Osteoblast (primary cell): ENCODE measurements around the gene SMAD3. TPM values are rescaled to one million over a fixed set of nuclear protein-coding genes. Genes with fewer than 3 reads are reported as not detected.
A peak's percentile ranks its signal among the peaks of the same experiment; 100 is the strongest.

Experiments
- DNase-seq: peaks from one replicate; pipeline ENCODE4 v3.0.0; 2011; ENCODE audit warnings: low spot score, mixed read lengths; ENCODE audit not compliant: insufficient read length; ENCODE audit errors: missing footprints
- H2AFZ ChIP-seq: 2 replicates; pipeline ENCODE4 v1.6.0; 2011; ENCODE audit warnings: mild to moderate bottlenecking, low read length
- H3K27ac ChIP-seq: 2 replicates; pipeline ENCODE4 v1.5.1; 2011; ENCODE audit warnings: mild to moderate bottlenecking, low read depth, low read length, moderate library complexity
- H3K27me3 ChIP-seq: 2 replicates; pipeline ENCODE4 v1.6.0; 2012; ENCODE audit warnings: mild to moderate bottlenecking, control low read depth, inconsistent platforms, low read length, moderate library complexity; ENCODE audit not compliant: insufficient read depth
- H3K36me3 ChIP-seq: 2 replicates; pipeline ENCODE4 v1.5.1; 2011; ENCODE audit warnings: mild to moderate bottlenecking, low read length, control low read depth, moderate library complexity; ENCODE audit not compliant: insufficient read depth
- H3K4me1 ChIP-seq: 2 replicates; pipeline ENCODE4 v1.5.1; 2011; ENCODE audit warnings: mild to moderate bottlenecking, low read length, control low read depth, moderate library complexity; ENCODE audit not compliant: insufficient read depth
- H3K4me2 ChIP-seq: 2 replicates; pipeline ENCODE4 v1.6.0; 2011; ENCODE audit warnings: mild to moderate bottlenecking, low read length; ENCODE audit not compliant: insufficient read depth
- H3K4me3 ChIP-seq: fragments of 200-600 bp; sonication (generic); 3 replicates; pipeline ENCODE4 v1.5.1; 2012; ENCODE audit warnings: mild to moderate bottlenecking, low read length, inconsistent platforms; ENCODE audit not compliant: insufficient read depth
- H3K79me2 ChIP-seq: 2 replicates; pipeline ENCODE4 v1.6.0; 2012; ENCODE audit warnings: mild to moderate bottlenecking, low read length, control low read depth, inconsistent platforms; ENCODE audit not compliant: insufficient read depth
- H3K9me3 ChIP-seq: 2 replicates; pipeline ENCODE4 v1.5.1; 2011; ENCODE audit warnings: low read depth, low read length, control low read depth
- H4K20me1 ChIP-seq: 2 replicates; pipeline ENCODE4 v1.6.0; 2012; ENCODE audit warnings: mild to moderate bottlenecking, low read length, control low read depth; ENCODE audit not compliant: insufficient read depth
- CTCF ChIP-seq: IDR thresholded peaks from 2 replicates; pipeline ENCODE4 v1.5.1; 2011; ENCODE audit warnings: mild to moderate bottlenecking, low read depth, low read length, moderate library complexity; ENCODE audit errors: extremely low read depth
- total RNA-seq: library from RNA; depleted of rRNA; stranded (reverse); fragments of >200 nt; gene quantifications from 2 replicates; pipeline ENCODE4 v1.2.3, GENCODE V29; 2012

The SMAD3 gene
- total RNA-seq, 1 donor, result 60.1 TPM

GRCh38 chr15:67174446-67174845 lies 109.0 kb downstream of the SMAD3 start:
- Histone ChIP-seq H3K4me1 (peaks cover 71% of the 10 kb centered on the region), H3K4me3 (no peak overlapping the region), H3K27ac (peak overlapping the region; percentile 99), H3K36me3 (peaks cover 89% of the 10 kb centered on the region), H3K9me3 (no peaks in the 10 kb centered on the region), H3K79me2 (peaks cover 84% of the 10 kb centered on the region), H2AFZ (no peak overlapping the region), H3K4me2 (no peak overlapping the region), H4K20me1 (no peaks in the 10 kb centered on the region), H3K27me3 (no peaks in the 10 kb centered on the region)
- TF ChIP-seq CTCF, result no peak
- no peak for DNase-seq

GRCh38 chr15:67174864-67175573 lies 109.6 kb downstream of the SMAD3 start:
- Histone ChIP-seq H3K79me2 (peaks cover 84% of the 10 kb centered on the region), H3K36me3 (peaks cover 89% of the 10 kb centered on the region), H3K4me2 (no peak overlapping the region), H3K9me3 (no peaks in the 10 kb centered on the region), H2AFZ (no peak overlapping the region), H3K27ac (peak overlapping the region; percentile 99), H3K4me3 (no peak overlapping the region), H4K20me1 (no peaks in the 10 kb centered on the region), H3K4me1 (peaks cover 74% of the 10 kb centered on the region), H3K27me3 (no peaks in the 10 kb centered on the region)
- no peak for TF ChIP-seq CTCF
- DNase-seq, result peak; percentile 58

- no peak for DNase-seq
Observed at GRCh38 chr15:67175643-67176071, 110.3 kb downstream of the SMAD3 start.

More at GRCh38 chr15:67175643-67176071, 110.3 kb downstream of the SMAD3 start:
- H3K36me3 ChIP-seq, result peaks cover 89% of the 10 kb centered on the region
- no peak overlapping the region for H2AFZ ChIP-seq
- no peak overlapping the region for H3K4me2 ChIP-seq
- H3K4me3 ChIP-seq, result no peak overlapping the region
- TF ChIP-seq CTCF, result no peak
- no peaks in the 10 kb centered on the region for H3K9me3 ChIP-seq
- H4K20me1 ChIP-seq, result no peaks in the 10 kb centered on the region
- H3K4me1 ChIP-seq, result peaks cover 69% of the 10 kb centered on the region
- H3K27ac ChIP-seq, result peak overlapping the region; percentile 99
- H3K27me3 ChIP-seq, result no peaks in the 10 kb centered on the region
- H3K79me2 ChIP-seq, result peaks cover 83% of the 10 kb centered on the region
